Epithelial cell of proximal tubule (primary cell): ENCODE results near the gene DNAJB2. TPM values are rescaled to one million over a fixed set of nuclear protein-coding genes. Genes with fewer than 3 reads are reported as not detected.

Experiments used
- DNase-seq: peaks from one replicate; pipeline ENCODE4 v3.0.0-alpha.2; 2011; ENCODE audit warnings: low read depth
- H3K4me3 ChIP-seq: 2 replicates; pipeline ENCODE4 v1.5.1; 2011; ENCODE audit warnings: low read depth, mild to moderate bottlenecking, low read length
- total RNA-seq: library from RNA; depleted of rRNA; stranded (reverse); fragments of >200 nt; gene quantifications from 2 replicates; pipeline ENCODE4 v1.2.3, GENCODE V29; 2015
- TF ChIP-seq, protein P1 (sequence below): conservative IDR thresholded peaks from 2 replicates; pipeline ENCODE4 v1.5.1; 2012; ENCODE audit warnings: low read depth, mild to moderate bottlenecking, low read length

DNAJB2 gene
- total RNA-seq, 1 donor from 2014 or later: 54.8 TPM

DNA sequence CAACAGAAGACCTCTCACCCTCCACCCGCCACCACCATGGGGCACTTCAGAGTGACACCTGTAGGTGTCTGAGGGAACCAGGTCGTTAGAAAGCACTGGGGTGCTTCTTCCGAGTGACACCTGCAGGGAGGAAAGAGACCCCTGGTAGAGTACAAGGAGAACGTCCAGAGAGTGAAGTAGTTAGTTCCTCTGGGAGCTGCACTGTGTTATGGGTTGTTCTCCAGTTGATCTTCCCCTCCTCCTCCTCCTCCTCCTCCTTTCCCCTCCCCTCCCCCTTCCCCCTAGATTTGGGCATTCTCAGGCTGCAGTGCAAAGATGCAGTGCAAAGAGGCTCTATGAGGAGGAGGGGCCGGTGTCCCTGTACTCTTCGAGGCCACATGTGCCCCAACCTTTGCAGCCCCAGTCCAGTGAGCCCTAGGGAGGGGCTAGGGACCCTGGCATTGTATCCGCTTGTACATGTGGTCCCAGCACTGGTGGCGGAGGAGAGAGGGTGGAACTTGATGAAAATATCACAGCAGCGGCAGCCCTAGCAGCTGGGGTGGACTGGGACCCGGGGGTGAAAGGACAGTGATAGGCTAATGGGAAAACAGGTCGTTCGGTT, 850 bp downstream of the DNAJB2 start:
- TF ChIP-seq, protein P1, sequence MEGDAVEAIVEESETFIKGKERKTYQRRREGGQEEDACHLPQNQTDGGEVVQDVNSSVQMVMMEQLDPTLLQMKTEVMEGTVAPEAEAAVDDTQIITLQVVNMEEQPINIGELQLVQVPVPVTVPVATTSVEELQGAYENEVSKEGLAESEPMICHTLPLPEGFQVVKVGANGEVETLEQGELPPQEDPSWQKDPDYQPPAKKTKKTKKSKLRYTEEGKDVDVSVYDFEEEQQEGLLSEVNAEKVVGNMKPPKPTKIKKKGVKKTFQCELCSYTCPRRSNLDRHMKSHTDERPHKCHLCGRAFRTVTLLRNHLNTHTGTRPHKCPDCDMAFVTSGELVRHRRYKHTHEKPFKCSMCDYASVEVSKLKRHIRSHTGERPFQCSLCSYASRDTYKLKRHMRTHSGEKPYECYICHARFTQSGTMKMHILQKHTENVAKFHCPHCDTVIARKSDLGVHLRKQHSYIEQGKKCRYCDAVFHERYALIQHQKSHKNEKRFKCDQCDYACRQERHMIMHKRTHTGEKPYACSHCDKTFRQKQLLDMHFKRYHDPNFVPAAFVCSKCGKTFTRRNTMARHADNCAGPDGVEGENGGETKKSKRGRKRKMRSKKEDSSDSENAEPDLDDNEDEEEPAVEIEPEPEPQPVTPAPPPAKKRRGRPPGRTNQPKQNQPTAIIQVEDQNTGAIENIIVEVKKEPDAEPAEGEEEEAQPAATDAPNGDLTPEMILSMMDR: no peak
- no peak for DNase-seq
- H3K4me3 ChIP-seq: peak overlapping the region; percentile 78

DNA sequence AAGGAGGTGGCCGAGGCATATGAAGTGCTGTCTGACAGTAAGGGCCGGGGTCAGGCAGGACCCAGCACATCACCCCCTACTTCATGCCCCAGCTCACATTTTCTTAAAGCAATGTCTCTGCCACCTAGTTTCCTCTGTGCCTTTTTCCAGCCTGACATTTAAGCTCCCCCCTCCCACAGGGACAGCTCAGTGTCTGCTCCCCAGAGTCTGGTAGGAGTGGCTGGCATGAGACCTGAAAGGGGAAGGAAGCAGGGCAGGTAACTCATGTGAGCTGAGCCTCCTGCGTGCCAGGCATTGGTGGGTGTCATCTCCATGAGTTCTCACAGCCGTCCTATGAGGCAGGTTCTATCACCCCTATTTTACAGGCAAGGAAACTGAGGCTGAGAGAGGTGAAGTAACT, 1.5 kb downstream of the DNAJB2 start:
- TF ChIP-seq, protein P1: no peak
- no peak for DNase-seq
- no peak overlapping the region for H3K4me3 ChIP-seq

DNA sequence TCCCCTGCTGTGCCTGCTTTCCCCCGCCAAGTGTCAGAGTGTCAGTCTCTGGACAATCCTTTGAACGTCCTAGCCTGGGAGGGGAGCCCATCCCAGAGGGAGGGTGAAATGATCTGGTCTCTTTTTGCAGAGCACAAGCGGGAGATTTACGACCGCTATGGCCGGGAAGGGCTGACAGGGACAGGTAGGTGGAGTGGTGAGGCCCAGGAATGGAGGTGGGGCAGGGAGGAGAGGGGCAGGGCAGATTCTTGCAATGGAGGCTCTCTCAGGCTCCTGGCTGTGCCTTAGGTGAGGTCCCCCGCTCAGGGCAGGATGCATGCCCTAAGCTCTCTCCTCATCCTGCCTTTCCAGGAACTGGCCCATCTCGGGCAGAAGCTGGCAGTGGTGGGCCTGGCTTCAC, 2.4 kb downstream of the DNAJB2 start:
- no peak overlapping the region for H3K4me3 ChIP-seq
- DNase-seq: no peak
- TF ChIP-seq, protein P1: no peak

DNA sequence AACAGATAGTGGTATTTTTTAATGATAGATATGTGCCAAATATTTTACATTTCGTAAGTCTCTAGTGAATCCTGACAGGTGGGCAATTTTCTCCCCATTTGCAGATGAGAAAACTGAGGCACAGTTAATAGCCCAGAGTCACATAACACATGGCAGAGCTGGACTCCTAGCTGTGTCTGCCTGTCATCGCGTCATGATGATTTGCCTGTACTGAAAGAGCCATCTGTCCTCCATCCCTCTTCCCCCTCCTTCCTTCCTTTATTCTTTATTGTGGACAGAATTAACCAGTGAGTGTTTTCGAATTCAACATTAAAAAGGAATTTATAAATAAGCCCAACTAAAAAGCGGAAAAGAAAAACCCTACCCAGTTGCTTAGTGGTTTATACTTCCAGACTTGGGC, 3.2 kb downstream of the DNAJB2 start:
- DNase-seq: no peak
- TF ChIP-seq, protein P1: no peak
- H3K4me3 ChIP-seq: no peak overlapping the region

DNA sequence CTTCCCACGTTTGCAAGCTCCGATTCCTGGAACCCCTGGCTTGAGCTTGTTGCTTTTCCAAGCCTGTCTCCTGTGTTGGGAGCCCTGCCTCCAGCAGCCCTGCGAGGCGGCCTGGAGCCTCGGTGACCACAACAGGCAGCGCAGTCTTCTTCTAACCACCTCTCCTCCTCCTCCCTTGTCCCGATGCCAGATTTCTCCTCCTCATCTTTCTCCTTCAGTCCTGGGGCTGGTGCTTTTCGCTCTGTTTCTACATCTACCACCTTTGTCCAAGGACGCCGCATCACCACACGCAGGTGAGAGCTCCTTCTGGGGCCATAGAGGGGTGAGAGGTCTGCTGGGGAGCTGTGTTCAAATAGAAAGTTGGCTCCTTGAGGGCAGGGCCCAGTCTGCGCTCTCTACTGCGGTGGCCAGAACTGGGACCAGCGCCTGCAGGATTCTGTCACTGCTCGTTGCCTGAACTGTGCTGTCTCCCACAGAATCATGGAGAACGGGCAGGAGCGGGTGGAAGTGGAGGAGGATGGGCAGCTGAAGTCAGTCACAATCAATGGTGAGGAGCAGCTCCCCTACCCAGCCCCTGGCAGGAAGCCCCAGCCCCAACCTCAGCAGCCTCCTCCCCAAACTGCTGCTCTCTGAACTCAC, 3.9 kb downstream of the DNAJB2 start:
- H3K4me3 ChIP-seq: no peak overlapping the region
- TF ChIP-seq, protein P1: no peak
- DNase-seq: no peak

DNA sequence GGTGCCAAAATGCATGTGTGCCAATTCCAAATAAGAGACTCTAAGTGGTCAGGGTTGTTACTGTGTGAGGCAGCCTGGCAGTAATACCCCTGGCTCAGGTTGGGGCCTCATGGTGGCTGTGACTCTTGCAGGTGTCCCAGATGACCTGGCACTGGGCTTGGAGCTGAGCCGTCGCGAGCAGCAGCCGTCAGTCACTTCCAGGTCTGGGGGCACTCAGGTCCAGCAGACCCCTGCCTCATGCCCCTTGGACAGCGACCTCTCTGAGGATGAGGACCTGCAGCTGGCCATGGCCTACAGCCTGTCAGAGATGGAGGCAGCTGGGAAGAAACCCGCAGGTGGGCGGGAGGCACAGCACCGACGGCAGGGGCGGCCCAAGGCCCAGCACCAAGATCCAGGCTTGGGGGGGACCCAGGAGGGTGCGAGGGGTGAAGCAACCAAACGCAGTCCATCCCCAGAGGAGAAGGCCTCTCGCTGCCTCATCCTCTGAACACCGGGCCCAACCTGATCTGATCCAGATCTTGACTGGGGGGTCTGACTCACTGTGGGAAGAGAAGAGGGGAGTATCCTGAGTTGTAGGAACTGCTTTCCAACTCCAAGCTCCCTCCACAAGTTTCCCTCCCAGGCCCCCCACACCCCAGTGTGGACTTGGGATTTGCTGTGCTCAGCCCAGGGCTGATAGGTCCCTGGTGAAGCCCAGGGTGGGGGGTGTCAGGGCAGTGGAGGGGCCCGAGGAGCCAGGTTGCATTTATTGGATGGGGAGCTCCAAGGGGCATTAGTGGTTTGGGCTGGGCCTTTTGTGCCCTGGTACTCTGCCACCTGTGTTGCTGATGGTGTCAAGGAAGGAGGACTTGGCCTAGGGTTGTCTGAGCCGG, 5.6 kb downstream of the DNAJB2 start:
- H3K4me3 ChIP-seq: no peak overlapping the region
- TF ChIP-seq, protein P1: no peak
- no peak for DNase-seq
